Non-pigmented ciliary epithelial cell (primary cell): ENCODE data around the gene KCNK18.
"Not testable (repeated sequence)": the region's sequence is repeated elsewhere in the genome, so short reads cannot be mapped to it uniquely, and the experiment has no call there.

ENCODE experiments used
- DNase-seq: peaks from one replicate; pipeline ENCODE4 v3.0.0-alpha.2; 2010; ENCODE audit warnings: low read depth

Gene KCNK18

GRCh38 chr10:117221156-117221711 lies 23.9 kb downstream of the KCNK18 start:
- DNase-seq, result no peak

- DNase-seq, result no peak
Measured at GRCh38 chr10:117222552-117222951, 25.3 kb downstream of the KCNK18 start.

- no peak for DNase-seq
Measured at GRCh38 chr10:117222976-117223692, 25.8 kb downstream of the KCNK18 start.

GRCh38 chr10:117223693-117224430 lies 26.6 kb downstream of the KCNK18 start:
- DNase-seq, result no peak

DNA sequence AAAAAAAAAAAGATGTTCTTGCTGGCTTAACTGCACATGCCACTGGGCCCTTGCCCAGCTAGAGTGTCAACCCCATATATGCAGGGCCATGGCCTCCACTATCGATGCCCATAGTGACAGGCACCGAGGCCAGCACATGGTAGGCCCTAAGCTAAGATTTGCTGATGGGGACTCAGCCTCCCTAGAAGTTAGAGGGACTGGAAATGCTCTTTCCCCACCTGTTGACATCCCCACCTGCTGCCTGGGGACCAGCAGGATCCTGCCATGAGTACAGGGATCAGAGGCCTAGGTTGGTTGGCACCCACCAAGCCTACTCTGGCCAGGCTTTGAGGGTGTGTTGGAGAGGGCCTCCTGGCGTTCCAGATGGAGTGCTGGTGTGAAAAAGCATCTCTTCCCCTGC lies 27.6 kb downstream of the KCNK18 start:
- no peak for DNase-seq

DNA sequence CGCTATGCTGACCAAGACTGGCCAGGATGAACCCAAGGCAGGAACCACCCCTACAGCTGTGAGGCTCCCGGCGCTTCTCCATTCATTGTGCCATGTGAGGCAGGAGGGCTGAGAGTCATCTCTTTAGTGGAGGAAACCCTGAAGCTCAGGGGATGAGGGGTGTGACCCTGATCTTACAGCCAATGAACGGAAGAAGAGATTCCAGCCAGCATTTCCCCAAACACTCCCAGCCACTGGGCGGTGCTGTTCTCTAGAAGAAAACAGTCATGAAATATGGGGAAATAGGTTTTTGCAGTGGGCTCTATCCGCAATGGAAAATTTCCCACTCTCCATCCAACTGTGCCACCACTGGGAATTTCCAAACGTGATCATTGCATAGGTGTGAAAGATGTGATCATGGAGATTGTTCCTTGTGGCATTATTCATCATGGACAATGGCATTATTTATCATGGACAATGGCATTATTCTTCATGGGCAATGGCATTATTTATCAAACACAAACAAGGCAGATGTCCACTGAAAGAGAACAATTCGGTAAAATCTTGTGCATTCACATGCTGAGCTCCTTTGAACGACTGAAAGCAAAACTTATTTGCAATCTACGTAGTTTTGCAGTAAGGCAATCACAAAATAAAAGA lies 29.6 kb downstream of the KCNK18 start:
- DNase-seq, result no peak

DNA sequence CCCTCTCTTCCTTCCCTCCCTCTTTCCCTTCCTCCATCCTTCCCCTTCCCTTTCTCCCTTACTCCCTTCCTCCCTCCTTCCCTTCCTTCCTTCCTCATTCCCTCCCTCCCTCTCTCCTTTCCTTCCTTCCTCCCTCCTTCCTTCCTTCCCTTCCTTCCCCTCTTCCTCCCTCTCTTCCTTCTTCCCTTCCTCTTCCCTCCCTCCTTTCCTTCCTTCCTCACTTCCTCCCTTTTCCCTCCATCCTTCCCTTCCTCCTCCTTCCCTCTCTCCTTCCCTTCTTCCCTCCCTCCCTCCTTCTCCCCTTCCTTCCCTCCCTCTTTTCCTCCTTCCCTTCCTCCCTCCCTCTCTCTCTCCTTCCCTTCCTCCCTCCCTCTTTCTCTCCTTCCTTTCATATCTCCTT lies 30.9 kb downstream of the KCNK18 start:
- DNase-seq, result no peak

DNA sequence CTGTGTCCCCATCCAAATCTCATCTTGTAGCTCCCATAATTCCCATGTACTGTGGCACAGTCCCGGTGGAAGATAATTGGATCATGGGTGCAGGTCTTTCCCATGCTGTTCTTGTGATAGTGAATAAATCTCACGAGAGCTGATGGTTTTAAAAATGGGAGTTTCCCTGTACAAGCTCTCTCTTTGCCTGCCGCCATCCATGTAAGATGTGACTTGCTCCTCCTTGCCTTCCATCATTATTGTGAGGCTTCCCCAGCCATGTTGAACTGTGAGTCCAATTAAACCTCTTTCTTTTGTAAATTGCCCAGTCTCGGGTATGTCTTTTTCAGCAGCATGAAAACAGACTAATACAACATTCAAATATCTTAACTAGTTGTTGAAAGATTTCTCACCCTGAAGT lies 32.8 kb downstream of the KCNK18 start:
- DNase-seq, result not testable (repeated sequence)

DNA sequence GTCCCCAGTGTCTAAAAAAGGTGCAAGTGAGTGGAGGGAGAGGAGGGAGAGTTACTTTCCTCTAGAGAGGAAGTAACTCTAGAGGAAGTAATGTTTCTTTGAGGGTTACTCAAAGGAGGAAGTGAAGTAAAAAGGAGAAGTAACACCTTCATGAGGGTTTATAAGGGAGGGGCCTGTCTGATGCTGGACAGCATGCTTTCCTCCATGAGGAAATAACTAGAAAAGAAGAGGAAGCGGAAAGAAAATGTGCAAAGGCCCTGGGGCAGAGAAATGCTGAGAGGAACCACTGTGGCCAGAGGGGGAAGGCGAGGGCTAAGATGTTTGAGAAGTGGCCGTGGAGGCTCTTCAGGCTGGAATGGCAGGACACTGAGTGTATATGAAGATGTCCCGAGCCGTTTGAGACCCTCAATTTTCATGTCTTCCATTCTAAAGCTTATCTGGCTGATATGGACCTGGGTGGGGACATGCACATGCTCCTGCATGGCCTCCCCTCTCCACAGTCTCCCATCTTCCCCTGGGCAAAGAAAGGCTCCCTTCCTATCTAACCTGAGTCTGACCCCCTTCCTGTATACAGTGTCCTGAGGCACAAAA lies 40.2 kb downstream of the KCNK18 start:
- no peak for DNase-seq

- no peak for DNase-seq
Measured at GRCh38 chr10:117239051-117239450, 41.8 kb downstream of the KCNK18 start.

- DNase-seq, result no peak
Measured at GRCh38 chr10:117239721-117240620, 42.7 kb downstream of the KCNK18 start.

DNA sequence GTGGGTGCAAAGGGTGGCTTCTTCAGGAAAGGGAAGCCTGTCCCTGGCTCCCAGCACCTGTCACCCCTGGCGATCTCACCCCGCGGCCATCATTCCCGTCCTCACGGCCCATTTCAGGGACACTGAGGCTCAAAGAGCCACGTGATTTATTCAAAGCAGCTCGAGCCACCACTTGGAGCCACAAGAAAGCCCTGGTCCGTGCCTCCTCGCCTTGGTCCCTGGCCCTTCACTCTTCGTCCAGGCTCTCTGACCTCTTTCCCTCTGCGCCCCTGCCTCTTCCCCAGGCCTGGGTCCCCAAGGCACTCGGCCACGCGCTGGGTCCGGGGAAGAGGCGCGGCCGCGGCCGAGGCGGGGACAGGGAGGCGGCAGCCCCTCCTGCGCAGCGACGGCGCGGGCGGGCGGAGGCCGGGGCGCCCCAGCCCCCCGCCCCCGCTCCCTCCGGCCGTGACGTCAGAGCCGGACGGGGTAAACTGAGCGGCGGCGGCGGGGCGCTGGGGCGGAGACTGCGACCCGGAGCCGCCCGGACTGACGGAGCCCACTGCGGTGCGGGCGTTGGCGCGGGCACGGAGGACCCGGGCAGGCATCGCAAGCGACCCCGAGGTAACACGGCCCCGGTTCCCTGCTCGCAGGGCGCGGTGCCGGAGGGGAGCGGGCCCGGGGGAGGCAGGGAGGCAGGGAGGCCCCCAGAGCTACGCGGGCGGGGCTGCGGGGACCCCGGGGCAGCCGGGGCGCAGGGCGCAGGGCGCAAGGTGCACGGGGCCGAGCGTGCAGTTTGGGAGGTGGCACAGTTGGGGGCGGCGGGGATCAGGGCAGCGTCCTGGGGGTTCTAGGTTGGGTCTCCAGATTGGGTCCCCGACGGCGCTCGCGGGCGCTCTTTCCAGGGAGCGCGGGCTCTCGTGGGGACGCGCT lies 43.6 kb downstream of the KCNK18 start, which contains the start of gene SLC18A2:
SLC18A2 (plus strand) TSS at position 494 of the 909 bp plus-strand sequence. CDS start 580 bp downstream, outside the sequence.
- no peak for DNase-seq

DNA sequence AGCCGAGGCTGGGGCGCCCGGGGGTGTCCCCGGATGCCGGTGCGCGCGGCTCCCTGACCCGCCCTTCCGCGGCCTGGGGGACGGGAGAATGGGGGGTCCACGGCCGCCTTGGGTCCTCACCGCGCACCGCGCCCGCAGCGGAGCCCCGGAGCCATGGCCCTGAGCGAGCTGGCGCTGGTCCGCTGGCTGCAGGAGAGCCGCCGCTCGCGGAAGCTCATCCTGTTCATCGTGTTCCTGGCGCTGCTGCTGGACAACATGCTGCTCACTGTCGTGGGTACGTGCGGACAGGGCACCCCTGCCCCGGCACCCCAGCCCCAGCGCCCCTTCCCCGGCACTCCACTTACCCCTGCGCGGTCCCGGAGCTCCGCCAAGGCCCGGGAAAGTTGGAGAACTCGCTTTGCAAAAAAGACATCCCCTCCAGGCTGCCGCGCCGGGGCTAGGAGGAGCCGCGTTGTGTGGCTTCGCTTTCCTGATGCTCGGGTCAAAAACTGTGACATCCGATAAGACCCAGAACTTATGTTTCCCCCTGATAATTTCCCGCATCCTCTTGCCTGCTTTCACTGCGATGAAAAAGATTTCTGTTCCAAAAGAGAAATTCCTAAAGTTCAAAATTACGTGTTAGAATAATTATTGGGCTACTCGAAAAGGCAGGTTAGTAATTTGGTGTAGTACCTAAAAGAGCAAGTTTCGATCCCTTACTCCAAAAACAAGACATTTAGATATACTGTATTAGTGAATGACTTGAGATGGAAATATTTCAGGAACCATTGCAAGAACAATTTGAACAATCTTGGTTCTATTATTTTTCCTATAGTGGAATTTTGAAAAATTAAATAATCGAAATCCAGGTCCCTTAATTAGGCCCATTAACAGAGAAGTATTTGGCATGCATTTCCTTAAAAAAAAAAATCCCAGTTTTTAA lies 44.5 kb downstream of the KCNK18 start:
- DNase-seq, result no peak

DNA sequence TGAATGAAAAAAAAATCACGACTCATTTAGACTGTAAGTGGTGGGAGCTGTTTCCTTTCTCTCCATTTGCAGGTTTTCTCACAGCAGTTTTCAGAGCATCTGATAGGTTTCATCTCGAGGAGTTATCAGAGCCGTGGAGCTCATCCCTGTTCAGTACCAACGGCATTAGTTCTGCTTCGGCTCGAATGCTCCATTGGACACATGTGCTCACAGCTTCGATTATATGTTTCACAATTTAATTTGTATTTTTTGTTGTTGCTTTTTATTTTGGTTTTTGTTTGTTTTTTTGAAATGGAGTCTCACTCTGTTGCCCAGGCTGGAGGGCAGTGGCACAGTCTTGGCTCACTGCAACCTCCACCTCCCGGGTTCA lies 45.2 kb downstream of the KCNK18 start:
- DNase-seq, result no peak

DNA sequence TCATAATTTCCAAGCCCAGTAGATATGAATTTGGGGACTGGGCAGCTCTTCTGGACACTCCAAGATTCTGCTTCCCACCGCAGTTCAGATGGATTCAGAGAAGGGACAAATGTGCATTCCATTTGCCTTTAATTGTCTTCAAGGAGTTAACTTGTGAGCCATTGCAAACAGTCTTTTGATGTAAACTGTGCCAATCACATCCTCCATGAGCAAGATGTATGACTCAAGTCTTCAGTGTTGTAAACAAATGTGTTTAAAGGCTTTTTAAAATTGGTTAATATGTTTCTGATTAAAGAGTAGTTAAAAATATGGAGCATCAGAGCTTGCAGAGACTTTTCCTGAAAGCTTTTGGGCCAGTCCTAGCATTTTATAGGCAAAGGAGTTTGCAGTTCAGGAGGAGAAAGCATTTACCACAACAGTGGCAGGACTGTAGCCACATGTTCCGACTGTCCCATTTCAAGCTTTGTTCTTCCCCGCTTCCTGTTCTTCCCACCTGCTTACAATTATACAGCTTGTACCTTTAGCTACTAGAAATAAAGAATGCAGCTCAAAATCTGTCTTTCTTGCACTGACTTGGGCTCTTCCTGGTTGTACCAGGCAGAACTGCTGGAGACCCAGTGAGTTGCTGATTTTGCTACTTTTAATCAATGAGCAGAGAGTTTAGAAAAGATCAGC lies 49.8 kb downstream of the KCNK18 start:
- no peak for DNase-seq

- no peak for DNase-seq
Measured at GRCh38 chr10:117248750-117249465, 51.6 kb downstream of the KCNK18 start.

GRCh38 chr10:117249493-117250093 lies 52.3 kb downstream of the KCNK18 start:
- DNase-seq, result no peak
